Kidney epithelial cell (primary cell): Measurements from ENCODE around the gene VPS45. TPM values are rescaled to one million over a fixed set of nuclear protein-coding genes. Genes with fewer than 3 reads are reported as not detected.
"Not testable (repeated sequence)": the region's sequence is repeated elsewhere in the genome, so short reads cannot be mapped to it uniquely, and the experiment has no call there.

ENCODE experiments used
- DNase-seq: peaks from one replicate; pipeline ENCODE4 v3.0.0-alpha.2; 2010; ENCODE audit warnings: low read depth
- H3K27me3 ChIP-seq: 2 replicates; pipeline ENCODE4 v1.6.0; 2011; ENCODE audit warnings: low read length; ENCODE audit not compliant: control insufficient read depth, insufficient read depth
- H3K36me3 ChIP-seq: 2 replicates; pipeline ENCODE4 v1.5.1; 2011; ENCODE audit warnings: low read length; ENCODE audit not compliant: control insufficient read depth, insufficient read depth
- H3K4me3 ChIP-seq: 2 replicates; pipeline ENCODE4 v1.5.1; 2011; ENCODE audit warnings: low read depth, mild to moderate bottlenecking, control low read depth, low read length
- total RNA-seq: library from RNA; depleted of rRNA; stranded (reverse); fragments of >200 nt; gene quantifications from 2 replicates; pipeline ENCODE4 v1.2.3, GENCODE V29; 2015
- TF ChIP-seq, protein P1 (sequence below): IDR thresholded peaks from 2 replicates; pipeline ENCODE4 v1.5.1; 2011; ENCODE audit warnings: mild to moderate bottlenecking, moderate library complexity, low read length, control low read depth, inconsistent platforms; ENCODE audit not compliant: insufficient read depth, poor library complexity, severe bottlenecking

The VPS45 gene
- total RNA-seq, 1 donor from 2014 or later = 23.6 TPM

DNA sequence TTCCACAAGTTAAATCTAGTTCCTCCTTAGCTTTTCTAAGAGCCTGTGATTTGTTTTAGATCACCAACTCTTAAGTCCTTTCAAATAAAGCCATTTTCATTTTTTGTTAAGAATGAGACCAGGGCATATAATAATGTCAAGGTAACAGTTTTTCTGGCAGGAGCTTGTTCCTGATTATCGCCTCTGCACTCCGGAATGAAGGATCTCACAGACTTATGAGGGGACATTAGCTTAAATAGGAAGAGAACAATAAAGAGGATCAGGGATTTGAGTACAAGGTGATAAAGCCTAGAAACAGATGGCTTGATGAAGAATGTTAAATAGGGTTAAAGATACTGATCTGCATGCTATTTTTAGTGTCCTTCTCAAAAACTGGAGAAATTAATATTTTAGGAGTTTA lies 43.4 kb upstream of the VPS45 start:
- no peaks in the 10 kb centered on the region for H3K36me3 ChIP-seq
- no peaks in the 10 kb centered on the region for H3K27me3 ChIP-seq
- no peak overlapping the region for H3K4me3 ChIP-seq
- TF ChIP-seq, protein P1, sequence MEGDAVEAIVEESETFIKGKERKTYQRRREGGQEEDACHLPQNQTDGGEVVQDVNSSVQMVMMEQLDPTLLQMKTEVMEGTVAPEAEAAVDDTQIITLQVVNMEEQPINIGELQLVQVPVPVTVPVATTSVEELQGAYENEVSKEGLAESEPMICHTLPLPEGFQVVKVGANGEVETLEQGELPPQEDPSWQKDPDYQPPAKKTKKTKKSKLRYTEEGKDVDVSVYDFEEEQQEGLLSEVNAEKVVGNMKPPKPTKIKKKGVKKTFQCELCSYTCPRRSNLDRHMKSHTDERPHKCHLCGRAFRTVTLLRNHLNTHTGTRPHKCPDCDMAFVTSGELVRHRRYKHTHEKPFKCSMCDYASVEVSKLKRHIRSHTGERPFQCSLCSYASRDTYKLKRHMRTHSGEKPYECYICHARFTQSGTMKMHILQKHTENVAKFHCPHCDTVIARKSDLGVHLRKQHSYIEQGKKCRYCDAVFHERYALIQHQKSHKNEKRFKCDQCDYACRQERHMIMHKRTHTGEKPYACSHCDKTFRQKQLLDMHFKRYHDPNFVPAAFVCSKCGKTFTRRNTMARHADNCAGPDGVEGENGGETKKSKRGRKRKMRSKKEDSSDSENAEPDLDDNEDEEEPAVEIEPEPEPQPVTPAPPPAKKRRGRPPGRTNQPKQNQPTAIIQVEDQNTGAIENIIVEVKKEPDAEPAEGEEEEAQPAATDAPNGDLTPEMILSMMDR = no peak
- DNase-seq = no peak

DNA sequence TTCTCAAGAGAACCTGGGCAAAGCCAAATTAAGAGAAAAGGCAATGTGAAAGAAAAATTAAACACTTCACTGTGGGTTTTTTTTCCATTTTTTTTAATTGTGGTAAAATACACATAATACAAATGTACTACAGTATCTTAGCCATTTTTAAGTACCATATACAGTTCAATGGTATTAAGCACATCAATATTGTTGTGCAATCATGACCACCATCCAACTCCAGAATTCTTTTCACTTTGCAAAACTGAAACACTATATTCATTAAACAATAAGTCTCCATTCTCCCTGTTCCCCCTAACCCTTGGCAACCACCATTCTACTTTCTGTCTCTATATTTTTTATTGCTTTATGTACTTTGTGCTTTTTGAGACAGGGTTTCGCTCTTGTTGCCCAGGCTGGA lies 39.3 kb upstream of the VPS45 start:
- no peak overlapping the region for H3K4me3 ChIP-seq
- H3K36me3 ChIP-seq = no peaks in the 10 kb centered on the region
- H3K27me3 ChIP-seq = no peaks in the 10 kb centered on the region
- DNase-seq = no peak
- TF ChIP-seq, protein P1 = no peak

DNA sequence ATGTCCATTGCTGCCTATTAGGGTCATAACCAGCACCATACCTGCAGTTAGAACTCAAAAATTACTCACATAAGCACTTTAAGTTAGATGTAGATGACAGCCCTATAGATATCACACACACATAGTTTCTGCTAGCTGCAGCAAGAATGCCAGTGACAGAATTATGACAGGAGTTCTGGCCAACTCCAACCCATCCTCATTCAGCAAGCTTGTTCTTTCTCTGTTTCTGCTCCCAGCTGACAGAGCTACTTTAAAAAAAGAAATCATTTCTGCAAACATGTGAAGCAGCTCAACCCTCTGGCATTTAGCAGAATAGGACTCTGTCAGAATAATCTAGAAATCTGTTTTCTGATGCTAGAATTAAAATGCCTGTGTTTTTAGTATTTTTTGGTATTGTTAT lies 33.2 kb upstream of the VPS45 start:
- H3K4me3 ChIP-seq = no peak overlapping the region
- DNase-seq = no peak
- TF ChIP-seq, protein P1 = no peak

DNA sequence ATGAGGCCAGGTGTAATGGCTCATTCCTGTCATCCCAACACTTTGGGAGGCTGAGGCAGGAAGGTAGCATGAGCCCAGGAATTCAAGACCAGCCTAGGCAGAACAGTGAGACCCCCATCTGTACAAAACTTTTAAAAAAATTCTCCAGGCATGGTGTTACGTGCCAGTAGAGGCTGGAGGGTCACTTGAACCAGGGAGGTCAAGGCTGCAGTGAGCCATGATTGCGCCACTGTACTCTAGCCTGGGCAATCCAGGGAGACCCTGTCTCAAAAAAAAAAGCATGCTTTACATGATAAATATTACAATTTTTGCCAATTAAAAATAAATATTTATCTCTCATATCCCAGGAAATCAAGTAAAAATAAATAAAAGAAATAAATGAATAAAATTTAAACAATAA lies 17.6 kb upstream of the VPS45 start:
- Histone ChIP-seq H3K4me3 (no peak overlapping the region), H3K36me3 (no peaks in the 10 kb centered on the region), H3K27me3 (no peaks in the 10 kb centered on the region)
- TF ChIP-seq, protein P1 = no peak
- DNase-seq = no peak

More for the DNA sequence above, 33.2 kb upstream of the VPS45 start:
- no peaks in the 10 kb centered on the region for H3K36me3 ChIP-seq
- H3K27me3 ChIP-seq = no peaks in the 10 kb centered on the region

DNA sequence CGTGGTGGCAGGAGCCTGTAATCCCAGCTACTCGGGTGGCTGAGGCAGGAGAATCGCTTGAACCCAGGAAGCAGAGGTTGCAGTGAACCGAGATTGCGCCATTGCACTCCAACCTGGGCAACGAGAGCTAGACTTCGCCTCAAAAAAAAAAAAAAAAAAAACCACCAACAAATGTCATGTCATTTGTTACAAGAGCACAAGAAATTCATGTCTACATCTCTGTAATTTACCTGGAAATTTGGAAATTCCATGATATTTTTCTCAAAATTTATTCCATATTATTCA lies 16.5 kb upstream of the VPS45 start:
- Histone ChIP-seq H3K36me3 (no peaks in the 10 kb centered on the region), H3K27me3 (no peaks in the 10 kb centered on the region), H3K4me3 (no peak overlapping the region)
- TF ChIP-seq, protein P1 = no peak
- DNase-seq = no peak

DNA sequence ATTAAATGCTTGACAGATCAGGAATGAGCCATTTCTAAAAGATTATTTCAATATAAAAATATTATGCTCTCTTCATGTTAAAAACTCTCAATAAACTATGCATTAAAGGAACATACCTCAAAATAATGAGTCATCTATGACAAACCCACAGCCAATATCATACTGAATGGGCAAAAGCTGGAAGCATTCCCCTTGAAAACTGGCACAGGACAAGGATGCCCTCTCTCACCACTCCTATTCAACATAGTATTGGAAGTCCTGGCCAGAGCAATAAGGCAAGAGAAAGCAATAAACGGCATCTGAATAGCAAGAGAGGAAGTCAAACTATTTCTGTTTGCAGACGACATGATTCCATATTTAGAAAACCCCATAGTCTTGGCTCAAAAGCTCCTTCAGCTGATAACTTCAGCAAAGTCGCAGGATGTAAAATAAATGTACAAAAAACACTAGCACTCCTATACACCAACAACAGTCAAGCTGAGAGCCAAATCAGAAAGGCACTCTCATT lies 15.6 kb upstream of the VPS45 start:
- H3K36me3 ChIP-seq, H3K27me3 ChIP-seq, H3K4me3 ChIP-seq, DNase-seq: not testable (repeated sequence)
